Left lung (tissue), 10 donors: ENCODE results near the gene PDLIM5. TPM values are rescaled to one million over a fixed set of nuclear protein-coding genes. Genes with fewer than 3 reads are reported as not detected.

Experiments used
- ATAC-seq: fragments of 200-7000 bp; cut with Tn5 transposase; one replicate; pipeline ENCODE4 v1.9.1; 2020; ENCODE audit warnings: moderate library complexity
- DNase-seq, 4 donors: peaks; one replicate each; pipeline ENCODE4 v3.0.0-alpha.2; 2013 to 2020
- H3K27ac ChIP-seq, 2 donors: fragments of 200-600 bp; sonication (generic) in 1 of 2; one replicate each; pipeline versions ENCODE4 v1.5.0 to v1.8.0; 2020 to 2021
- H3K27me3 ChIP-seq, 2 donors: fragments of 200-600 bp; sonication (generic) in 1 of 2; one replicate each; pipeline versions ENCODE4 v1.5.0 to v1.8.0; 2020 to 2021
- H3K36me3 ChIP-seq, 2 donors: fragments of 200-600 bp; sonication (generic) in 1 of 2; one replicate each; pipeline versions ENCODE4 v1.5.0 to v1.8.0; 2020 to 2021
- H3K4me1 ChIP-seq, 2 donors: fragments of 200-600 bp; one replicate each; pipeline ENCODE4 v1.8.0; 2021
- H3K4me3 ChIP-seq, 2 donors: fragments of 200-600 bp; sonication (generic) in 1 of 2; one replicate each; pipeline versions ENCODE4 v1.5.0 to v1.8.0; 2020 to 2021; ENCODE audit warnings: mild to moderate bottlenecking in 1 of 2
- H3K9me3 ChIP-seq, 2 donors: fragments of 200-600 bp; sonication (generic) in 1 of 2; one replicate each; pipeline versions ENCODE4 v1.5.0 to v1.8.0; 2020 to 2021
- CTCF ChIP-seq, 2 donors: fragments of 200-600 bp; sonication (generic) in 1 of 2; IDR thresholded peaks; one replicate each; pipeline versions ENCODE4 v1.5.0 to v1.8.0; 2021; ENCODE audit warnings: antibody characterized with exemption in 2 of 2
- intact Hi-C, 2 donors: fragments of 100-400 bp; cut with DNase I; formaldehyde crosslinking; loops; one replicate each; pipeline versions ENCODE4 v1.11.2 to v1.14.2; 2022
- polyA plus RNA-seq, 6 donors: library from polyadenylated mRNA; unstranded; fragments of 120-200 nt; gene quantifications; one replicate each; pipeline ENCODE4 v1.2.1, GENCODE V29; 2013; ENCODE audit not compliant: insufficient read length in 6 of 6
- total RNA-seq, 2 donors: library from RNA; stranded (reverse); fragmentation: NEBNext Ultra II Directional; extraction: Animal tissue kit (Norgen Biotek cat#: 25700); gene quantifications; one replicate each; pipeline ENCODE4 v1.2.1, GENCODE V29; 2021
- donor health status: DM: no; HTN: yes; CAD: no.
- donor health status: DM: no; HTN: no; CAD: no.

The PDLIM5 gene
- total and polyA plus RNA-seq, 8 donors, result 18.3 to 105 (median 20.3) TPM

- ATAC-seq (no peak), DNase-seq (no peak)
- H3K9me3 ChIP-seq, result no peaks in the 10 kb centered on the region
- no peak for TF ChIP-seq CTCF (IDR thresholded peaks at IDR 0.05)
- H3K27ac ChIP-seq, result no peak overlapping the region
- no peaks in the 10 kb centered on the region for H3K36me3 ChIP-seq
- no peaks in the 10 kb centered on the region for H3K4me1 ChIP-seq
- H3K27me3 ChIP-seq, result no peaks in the 10 kb centered on the region
- no peak overlapping the region for H3K4me3 ChIP-seq
- intact Hi-C loops, result no loop called here
These were observed 17.2 kb upstream of the PDLIM5 start for GRCh38 chr4:94434505-94434904.

- Histone ChIP-seq H3K9me3 (no peaks in the 10 kb centered on the region), H3K4me1 (no peaks in the 10 kb centered on the region), H3K27me3 (no peaks in the 10 kb centered on the region), H3K4me3 (no peak overlapping the region), H3K36me3 (no peaks in the 10 kb centered on the region), H3K27ac (no peak overlapping the region)
- no peak for DNase-seq
- TF ChIP-seq CTCF (IDR thresholded peaks at IDR 0.05), result no peak
- intact Hi-C loops, result no loop called here
- no peak for ATAC-seq
These were observed 15.9 kb upstream of the PDLIM5 start for GRCh38 chr4:94435874-94436273.

GRCh38 chr4:94436512-94436911 lies 15.2 kb upstream of the PDLIM5 start:
- Histone ChIP-seq H3K27me3 (no peaks in the 10 kb centered on the region), H3K36me3 (no peaks in the 10 kb centered on the region), H3K4me3 (no peak overlapping the region), H3K27ac (no peak overlapping the region), H3K9me3 (no peaks in the 10 kb centered on the region), H3K4me1 (no peaks in the 10 kb centered on the region)
- DNase-seq, result no peak
- no peak for TF ChIP-seq CTCF (IDR thresholded peaks at IDR 0.05)
- intact Hi-C loops, result no loop called here
- no peak for ATAC-seq

- H3K36me3 ChIP-seq, result no peaks in the 10 kb centered on the region
- no peak for TF ChIP-seq CTCF (IDR thresholded peaks at IDR 0.05)
- no peaks in the 10 kb centered on the region for H3K4me1 ChIP-seq
- H3K4me3 ChIP-seq, result no peak overlapping the region
- no peaks in the 10 kb centered on the region for H3K9me3 ChIP-seq
- ATAC-seq (no peak), DNase-seq (no peak)
- H3K27ac ChIP-seq, result no peak overlapping the region
- intact Hi-C loops, result no loop called here
- H3K27me3 ChIP-seq, result no peaks in the 10 kb centered on the region
These were observed 12.1 kb upstream of the PDLIM5 start for GRCh38 chr4:94439606-94440005.

GRCh38 chr4:94441838-94442237 lies 9.9 kb upstream of the PDLIM5 start:
- Histone ChIP-seq H3K4me1 (no peaks in the 10 kb centered on the region), H3K4me3 (no peak overlapping the region), H3K27me3 (no peaks in the 10 kb centered on the region), H3K36me3 (no peaks in the 10 kb centered on the region), H3K9me3 (no peaks in the 10 kb centered on the region), H3K27ac (no peak overlapping the region)
- ATAC-seq (no peak), DNase-seq (no peak)
- TF ChIP-seq CTCF (IDR thresholded peaks at IDR 0.05), result no peak
- intact Hi-C loops, result no loop called here
